ENCODE results near the gene SLC11A2. TPM values are rescaled to one million over a fixed set of nuclear protein-coding genes. Genes with fewer than 3 reads are reported as not detected.

SLC11A2 gene
- total and polyA plus RNA-seq, 2 of the 8 experiments (the other 6 are each of a cell fraction or from before 2014, with no cell fraction given): 55.0 to 61.5 TPM

DNA sequence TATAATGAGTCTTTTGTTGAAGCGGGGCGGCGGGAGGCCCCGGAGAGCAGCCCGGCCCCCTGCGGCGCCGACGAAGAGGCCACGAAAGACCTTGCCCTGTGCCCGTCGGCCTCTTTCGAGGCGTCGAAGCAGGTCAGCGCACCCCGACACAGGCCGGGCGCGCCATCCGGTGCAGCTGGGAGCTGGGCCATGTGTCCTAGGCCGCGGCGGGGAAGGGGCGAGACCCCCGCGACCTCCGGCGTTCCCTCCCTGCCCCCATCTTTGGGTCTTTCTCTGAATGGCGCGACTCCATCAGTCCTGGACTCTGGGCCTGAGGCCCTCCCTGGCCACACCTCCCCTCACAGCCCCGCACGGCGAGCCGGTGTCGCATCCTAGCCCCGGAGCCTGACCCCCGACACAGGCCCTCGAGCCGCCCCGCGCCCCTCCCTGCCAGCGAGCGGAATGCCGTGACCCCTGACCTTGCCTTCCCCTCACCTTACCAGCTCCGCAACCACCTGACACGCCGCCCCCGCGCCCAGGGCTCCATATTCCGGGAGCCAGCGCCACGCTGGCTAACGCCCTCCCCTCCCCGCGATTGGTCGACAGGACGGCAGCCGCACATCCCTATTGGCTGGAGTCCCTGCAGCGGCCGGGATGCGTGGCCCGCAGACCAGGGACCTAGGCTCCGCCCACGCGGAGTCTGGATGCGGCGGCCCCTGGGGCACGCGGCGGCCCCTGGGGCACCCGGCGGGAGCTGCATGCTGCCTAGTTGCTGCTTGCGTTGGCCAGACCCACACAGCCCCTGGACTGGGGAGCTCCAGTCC is at the start of gene SLC11A2 (continued):
- TF ChIP-seq HDAC2 (IDR thresholded peaks at IDR 0.05; ENCODE audit: borderline replicate concordance in 1 of 2, low read depth in 2 of 2, low read length in 2 of 2) (peak in 1 of 2 experiments; percentile 77; a peak in 1 of 4 replicates), BACH1 (IDR thresholded peaks at IDR 0.05; ENCODE audit: low read length) (no peak), CEBPB (IDR thresholded peaks at IDR 0.05; ENCODE audit: low read depth, low read length) (no peak), GTF2F1 (IDR thresholded peaks at IDR 0.05; ENCODE audit: borderline replicate concordance, low read depth, low read length) (no peak), MAFK (IDR thresholded peaks at IDR 0.05; ENCODE audit: low read depth, low read length) (no peak), BCL11A (IDR thresholded peaks at IDR 0.05; ENCODE audit: low read depth in 2 of 2, low read length in 2 of 2) (no peak), RXRA (IDR thresholded peaks at IDR 0.05; ENCODE audit: insufficient read depth, low read depth, low read length) (no peak), TCF12 (IDR thresholded peaks at IDR 0.05; ENCODE audit: low read depth, low read length) (no peak), PHF8 (conservative IDR thresholded peaks at IDR 0.05; ENCODE audit: low read depth, low read length) (peak; percentile 80), KDM4A (IDR thresholded peaks at IDR 0.05; ENCODE audit: low read depth, low read length, severe bottlenecking) (peak; percentile 69), CTBP2 (IDR thresholded peaks at IDR 0.05; ENCODE audit: borderline replicate concordance, insufficient read depth, insufficient read length, low read length) (peak; percentile 56), JUND (IDR thresholded peaks at IDR 0.05; ENCODE audit: low read length) (no peak), EP300 (IDR thresholded peaks at IDR 0.05; ENCODE audit: borderline replicate concordance in 1 of 2, low read depth in 2 of 2, low read length in 2 of 2) (0 out of 3 replicates have a peak, but pooled peaks of 1 of the 2 experiments have one; percentile 61), NRF1 (IDR thresholded peaks at IDR 0.05; ENCODE audit: low read depth, low read length) (no peak), NANOG (IDR thresholded peaks at IDR 0.05; ENCODE audit: insufficient read depth, low read depth, low read length, poor library complexity, severe bottlenecking) (no peak), GABPA (IDR thresholded peaks at IDR 0.05; ENCODE audit: borderline replicate concordance, insufficient read depth, low read length) (no peak), TAF7 (optimal IDR thresholded peaks at IDR 0.05; ENCODE audit: borderline replicate concordance, low read depth, low read length) (peak; percentile 36), POLR2AphosphoS5 (IDR thresholded peaks at IDR 0.05; ENCODE audit: low read depth, low read length) (peak; percentile 73; the same call in 1 of the 2 replicates), CBX8 (IDR thresholded peaks at IDR 0.05; ENCODE audit: borderline replicate concordance, low read depth, low read length) (no peak), TEAD4 (IDR thresholded peaks at IDR 0.05; ENCODE audit: low read depth, low read length) (peak; percentile 39; the same call in 1 of the 2 replicates), SP1 (IDR thresholded peaks at IDR 0.05; ENCODE audit: low read depth, low read length) (peak; percentile 92)
- TF ChIP-seq, protein P1, sequence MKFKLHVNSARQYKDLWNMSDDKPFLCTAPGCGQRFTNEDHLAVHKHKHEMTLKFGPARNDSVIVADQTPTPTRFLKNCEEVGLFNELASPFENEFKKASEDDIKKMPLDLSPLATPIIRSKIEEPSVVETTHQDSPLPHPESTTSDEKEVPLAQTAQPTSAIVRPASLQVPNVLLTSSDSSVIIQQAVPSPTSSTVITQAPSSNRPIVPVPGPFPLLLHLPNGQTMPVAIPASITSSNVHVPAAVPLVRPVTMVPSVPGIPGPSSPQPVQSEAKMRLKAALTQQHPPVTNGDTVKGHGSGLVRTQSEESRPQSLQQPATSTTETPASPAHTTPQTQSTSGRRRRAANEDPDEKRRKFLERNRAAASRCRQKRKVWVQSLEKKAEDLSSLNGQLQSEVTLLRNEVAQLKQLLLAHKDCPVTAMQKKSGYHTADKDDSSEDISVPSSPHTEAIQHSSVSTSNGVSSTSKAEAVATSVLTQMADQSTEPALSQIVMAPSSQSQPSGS (IDR thresholded peaks at IDR 0.05; ENCODE audit: low read length): no peak

All from H1 (cell line).